HG03558 (cell line): ENCODE results near the gene CSF2RB.
A peak's percentile ranks its signal among the peaks of the same experiment; 100 is the strongest.

Source experiments
- ATAC-seq: cut with Tn5 transposase; IDR thresholded peaks from one replicate; pipeline ENCODE4 v1.9.1; 2021; ENCODE audit warnings: moderate number of reproducible peaks; ENCODE audit not compliant: unreplicated experiment; ENCODE audit errors: extremely low read depth

Gene CSF2RB

DNA sequence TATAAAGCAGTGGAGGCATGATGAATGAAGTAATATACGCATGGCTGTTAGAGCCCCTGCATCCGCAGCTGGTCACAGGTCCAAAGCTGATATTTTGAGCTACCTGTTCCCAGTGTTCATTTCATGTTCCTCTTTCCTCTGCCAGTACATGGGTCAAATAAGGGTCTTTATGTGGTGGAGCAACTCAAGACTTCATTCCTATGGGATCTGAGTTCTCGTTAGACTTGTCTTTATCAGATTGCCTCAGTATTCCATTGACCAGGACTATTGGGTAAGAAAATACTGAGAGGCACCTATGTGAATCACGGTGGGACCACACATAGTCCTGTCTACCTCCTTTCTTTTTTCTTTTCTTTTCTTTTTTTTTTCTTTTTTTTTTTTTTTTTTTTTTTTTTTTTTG lies 27.4 kb upstream of the CSF2RB start:
- ATAC-seq: no peak

DNA sequence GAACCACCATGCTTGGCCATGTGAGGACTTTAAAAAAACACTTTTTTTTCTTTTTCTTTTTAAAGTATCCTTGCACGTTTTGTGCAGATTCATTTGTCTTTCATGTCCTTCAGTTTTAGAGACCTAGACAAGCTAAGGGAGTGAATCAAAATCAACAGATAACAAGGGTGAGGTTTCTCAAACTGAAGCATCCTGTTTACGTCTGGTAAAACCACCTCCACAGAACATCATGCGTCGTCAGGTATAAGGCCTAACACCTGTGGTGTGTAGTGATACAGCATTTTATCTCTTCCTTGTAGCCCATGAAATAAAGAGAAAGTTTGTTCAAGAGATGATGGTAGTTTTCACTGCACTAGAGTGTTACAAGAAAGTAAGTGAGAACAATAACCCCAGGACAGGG lies 26.3 kb upstream of the CSF2RB start:
- ATAC-seq: no peak

DNA sequence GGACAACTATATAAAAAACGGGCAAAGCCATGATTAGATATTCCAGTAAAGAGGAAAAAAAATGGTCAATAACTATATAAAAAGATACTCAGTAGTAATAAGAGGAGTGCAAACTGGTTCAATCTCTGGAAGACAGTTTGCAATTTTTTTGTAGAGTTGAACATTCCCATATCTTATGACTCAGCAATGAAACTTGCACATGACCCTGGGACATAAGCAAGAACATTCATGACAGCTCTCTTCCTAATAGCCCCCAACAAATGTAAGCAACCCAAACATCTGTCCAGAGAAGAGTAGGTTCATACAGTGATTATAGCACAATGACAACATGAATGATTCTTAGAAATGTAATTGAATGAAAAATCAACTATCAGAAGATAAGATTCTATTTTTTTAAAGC lies 21.8 kb upstream of the CSF2RB start:
- ATAC-seq: no peak

DNA sequence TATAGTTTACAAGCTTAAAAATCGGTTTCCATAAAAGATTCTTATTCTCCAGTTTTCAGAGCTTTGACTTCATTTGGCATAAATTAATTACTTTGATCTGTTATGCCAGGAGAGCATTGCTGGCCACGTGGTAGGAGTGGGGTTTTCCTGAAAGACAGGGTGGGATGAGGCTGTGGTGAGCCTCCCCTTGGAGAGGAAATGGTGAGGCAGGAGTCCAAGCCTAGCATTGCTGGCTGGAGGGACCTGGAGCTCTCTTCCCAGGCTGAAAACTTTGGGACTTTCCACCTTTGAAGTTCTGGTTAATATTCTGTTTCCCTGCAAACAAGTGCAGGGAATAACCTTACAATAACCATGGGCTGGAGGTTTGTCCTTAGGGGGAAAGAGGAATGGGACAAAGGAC lies 21.1 kb upstream of the CSF2RB start:
- no peak for ATAC-seq

DNA sequence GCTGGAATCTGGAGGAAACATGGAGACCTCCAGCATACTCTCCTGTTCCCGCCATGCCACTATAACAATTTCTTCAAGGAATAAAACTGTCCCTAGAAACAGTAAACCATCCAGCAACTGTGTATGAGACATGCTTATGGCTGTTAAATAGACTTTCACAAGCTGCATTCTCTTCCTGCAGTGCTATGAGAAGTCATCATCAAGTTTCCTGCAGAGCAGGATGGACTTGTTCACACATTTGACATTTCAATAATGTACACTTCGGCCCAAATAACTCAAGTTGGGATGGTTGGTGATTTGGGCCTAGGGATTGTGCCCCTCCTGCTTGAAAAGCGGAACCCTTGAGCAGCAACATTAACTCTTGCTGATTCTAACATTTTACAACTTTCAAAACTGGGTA lies 20.2 kb upstream of the CSF2RB start:
- ATAC-seq: no peak

DNA sequence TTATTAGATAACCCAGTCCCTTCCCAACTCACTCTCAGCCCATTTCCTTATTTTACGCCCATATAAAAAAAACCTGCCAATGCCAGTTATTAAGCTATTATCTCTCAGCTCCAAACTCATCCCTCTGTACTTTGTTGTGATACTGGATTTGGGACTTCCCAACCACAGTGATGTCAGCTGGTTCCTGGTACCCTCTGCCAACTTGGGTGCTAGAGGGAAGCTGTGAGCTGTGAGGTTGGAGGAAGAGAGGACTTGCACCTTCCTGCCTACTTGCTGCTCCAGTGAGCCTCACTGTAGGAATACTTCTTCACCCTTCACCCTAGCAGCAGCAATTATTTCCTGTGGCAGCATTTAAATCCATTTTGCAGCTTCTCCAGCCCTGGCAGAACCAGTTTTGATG lies 19.2 kb upstream of the CSF2RB start:
- ATAC-seq: no peak

DNA sequence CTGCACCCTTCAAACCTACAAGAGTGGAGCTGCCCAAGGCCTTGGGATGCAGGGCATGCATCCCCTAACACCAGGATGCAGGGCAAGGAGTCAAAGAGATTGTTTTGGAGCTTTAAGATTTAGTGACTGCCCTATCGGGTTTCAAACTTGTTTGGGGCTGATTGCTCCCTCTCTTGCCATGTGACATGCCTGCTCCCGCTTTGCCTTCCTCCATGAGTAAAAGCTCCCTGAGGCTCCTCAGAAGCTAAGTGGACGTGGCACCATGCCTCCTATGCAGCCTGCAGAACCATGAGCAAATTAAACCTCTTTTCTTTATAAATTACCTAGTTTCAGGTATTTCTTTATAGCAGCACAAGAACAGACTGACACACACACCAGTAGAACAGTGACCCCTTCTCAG lies 15.8 kb upstream of the CSF2RB start:
- no peak for ATAC-seq

DNA sequence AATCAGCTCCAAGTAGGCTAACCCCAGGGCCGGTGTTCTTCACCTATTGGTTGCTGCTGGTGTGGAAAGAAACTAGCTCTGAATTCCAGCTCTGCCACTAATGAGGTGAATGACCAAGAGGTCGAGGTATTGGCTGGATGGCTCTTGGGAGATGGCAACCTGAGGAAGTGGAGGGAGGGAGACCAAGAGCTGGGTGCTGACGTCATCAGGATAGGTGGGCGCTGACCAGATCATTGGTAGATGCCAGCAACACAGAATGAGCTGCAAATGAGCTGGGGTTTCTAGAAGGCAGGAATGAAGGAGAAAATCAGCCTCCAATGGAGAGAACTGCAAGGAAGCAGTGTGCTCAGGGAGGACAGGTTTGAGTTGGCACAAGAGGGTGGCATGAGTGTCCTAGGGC lies 14.7 kb upstream of the CSF2RB start:
- ATAC-seq: no peak

DNA sequence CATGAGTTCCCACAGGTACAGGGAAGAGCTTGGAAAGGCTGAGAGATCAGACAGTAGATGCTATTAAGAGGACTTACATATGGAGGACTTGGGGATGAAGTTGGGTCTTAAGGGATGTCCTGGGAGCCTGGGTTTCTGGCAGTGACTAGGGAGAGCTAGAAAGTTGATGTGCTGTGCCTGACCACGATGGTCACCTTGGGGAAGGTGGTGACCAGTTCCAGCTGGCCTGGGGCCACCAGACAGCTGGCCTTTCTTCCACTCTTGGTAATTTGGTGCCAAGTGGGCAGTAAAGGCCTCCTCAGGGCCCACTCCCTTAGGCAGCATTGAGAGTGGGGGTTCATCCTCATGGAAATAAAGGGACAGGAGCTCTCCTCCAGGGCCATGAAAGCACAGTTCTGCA lies 13.9 kb upstream of the CSF2RB start:
- ATAC-seq: no peak

DNA sequence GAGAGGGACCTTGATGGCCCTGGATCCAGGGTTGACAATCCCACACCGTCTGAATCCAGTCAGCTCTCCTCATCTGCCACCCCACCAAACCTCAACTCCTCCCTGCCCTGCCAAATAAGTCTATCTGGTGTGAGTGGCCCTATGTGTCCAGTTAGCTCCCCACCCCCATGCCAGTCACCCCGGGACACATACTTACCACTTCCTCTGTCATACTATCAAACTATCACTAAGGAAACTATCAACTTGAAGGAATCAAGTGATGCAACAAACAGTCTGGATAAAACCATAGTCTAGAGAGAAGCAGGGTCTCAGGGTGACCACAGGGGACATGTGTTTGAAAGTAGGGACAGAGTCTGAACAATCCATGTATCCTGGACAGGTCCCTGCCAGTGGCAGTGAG lies 13.2 kb upstream of the CSF2RB start:
- ATAC-seq: no peak

DNA sequence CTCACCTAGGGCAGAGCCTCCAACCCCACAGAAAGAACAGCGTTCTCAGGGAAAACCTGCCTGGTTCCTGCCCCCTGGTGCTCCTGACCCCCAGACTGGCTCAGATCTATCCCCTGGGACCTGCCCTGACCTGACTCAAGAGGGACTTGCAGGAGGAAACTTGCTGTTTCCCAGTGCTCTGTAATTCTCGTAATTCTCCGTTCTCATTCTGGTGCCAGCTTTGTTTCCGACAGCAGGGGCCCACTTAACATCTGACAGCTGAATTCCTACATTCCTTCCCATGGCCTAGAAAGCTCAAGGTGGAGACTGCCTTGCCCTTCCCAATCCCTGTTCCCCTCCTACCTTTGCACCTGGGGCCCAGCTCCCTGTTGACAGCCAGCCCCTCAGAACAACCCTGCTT lies 12.5 kb upstream of the CSF2RB start:
- no peak for ATAC-seq

DNA sequence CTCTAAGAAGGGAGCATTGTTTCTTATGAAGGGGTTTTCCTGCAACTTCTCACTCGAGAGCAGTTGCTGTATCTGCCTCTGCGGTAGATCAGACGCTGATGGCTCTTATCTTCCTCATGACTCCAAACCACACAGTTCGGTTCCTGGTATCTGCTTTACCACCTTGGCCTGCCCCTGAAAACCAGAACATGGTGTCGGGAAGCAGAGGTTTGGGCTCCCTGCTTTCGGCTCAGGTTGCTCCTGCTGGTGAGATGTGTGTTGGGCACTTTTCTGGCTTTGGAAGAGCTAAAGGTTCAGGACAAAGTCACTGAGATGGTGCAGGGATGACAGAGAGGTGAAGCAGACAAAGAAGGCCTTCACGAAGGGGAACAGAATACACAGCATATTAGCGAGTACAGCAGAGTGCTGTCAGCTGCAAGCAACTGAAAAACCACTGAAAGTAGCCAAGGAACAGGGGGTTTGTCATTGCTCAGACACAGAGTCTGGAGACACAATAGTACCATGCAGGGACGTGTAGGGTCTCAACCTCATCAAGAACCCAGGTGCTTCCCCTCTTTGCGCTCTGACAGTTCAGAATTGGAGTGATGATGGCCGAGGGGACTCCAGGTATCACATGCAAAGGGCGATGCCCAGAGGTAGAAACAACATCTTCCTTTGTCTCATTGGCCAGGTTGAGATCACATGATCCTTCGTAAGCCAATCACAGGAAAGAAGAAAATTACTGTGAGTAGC lies 11.9 kb upstream of the CSF2RB start:
- peak; percentile 34 for ATAC-seq

DNA sequence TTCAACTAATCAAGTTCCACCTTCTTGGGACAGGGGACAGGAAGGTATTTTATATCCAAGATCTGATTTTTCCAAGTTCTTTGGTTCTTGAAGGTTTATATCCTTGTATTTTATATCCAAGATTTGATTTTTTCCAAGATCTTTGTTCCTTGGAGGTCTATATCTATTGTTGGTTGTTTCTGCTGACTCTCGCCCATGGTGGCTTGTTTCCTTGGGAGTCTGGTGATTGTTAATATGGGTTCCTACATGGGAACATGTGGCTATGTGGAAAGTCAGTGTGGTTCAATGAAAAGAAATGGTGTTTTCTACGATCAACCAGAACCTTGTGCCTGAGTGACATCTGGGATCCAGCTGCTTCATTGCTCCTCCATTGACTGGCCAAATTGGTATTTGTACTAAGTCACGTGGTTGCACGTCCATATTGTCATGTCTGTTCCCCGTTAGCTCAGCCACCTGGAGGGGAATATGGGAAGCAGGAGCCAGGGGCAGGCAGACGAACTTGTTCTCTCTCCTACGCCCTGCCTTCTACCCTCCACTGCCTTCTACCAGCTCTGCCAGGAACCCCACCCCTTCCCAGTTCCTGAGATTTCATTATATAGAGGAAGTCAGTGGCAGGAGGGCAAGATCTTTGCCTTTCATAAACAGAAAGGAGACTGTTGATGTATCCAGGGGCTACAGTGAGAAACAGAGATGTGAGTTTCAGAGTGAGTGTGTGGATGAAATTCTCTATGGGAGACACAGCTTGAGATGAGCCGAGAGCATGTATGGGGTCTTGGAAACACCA lies 11.1 kb upstream of the CSF2RB start:
- ATAC-seq: no peak

DNA sequence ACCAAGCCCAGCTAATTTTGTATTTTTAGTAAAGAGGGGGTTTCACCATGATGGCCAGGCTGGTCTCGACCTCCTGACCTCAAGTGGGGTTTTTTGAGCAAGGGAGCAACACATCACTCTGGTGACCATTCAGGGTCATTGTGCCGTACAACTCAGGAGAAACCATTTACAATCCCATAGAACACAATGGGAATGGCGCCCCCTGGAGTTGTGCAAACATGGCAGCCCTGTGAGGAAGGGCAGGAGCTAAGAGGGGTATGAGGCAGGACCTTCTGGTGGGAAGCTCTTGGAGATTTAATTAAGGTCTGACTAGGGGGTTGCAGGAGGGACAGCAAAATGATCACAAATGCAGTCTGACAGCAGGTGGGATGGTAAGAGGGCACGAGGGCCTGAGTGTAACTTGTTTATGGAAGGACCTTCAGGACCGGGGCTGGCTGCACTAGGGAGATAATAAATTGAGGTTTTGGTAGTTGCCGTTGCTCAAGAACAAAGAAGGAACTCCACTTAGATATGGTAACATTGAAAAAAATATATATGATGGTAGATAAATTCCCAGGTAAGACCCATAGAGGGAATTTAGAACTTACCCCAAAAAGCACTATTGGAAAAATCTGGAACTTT lies 9.1 kb upstream of the CSF2RB start:
- no peak for ATAC-seq

DNA sequence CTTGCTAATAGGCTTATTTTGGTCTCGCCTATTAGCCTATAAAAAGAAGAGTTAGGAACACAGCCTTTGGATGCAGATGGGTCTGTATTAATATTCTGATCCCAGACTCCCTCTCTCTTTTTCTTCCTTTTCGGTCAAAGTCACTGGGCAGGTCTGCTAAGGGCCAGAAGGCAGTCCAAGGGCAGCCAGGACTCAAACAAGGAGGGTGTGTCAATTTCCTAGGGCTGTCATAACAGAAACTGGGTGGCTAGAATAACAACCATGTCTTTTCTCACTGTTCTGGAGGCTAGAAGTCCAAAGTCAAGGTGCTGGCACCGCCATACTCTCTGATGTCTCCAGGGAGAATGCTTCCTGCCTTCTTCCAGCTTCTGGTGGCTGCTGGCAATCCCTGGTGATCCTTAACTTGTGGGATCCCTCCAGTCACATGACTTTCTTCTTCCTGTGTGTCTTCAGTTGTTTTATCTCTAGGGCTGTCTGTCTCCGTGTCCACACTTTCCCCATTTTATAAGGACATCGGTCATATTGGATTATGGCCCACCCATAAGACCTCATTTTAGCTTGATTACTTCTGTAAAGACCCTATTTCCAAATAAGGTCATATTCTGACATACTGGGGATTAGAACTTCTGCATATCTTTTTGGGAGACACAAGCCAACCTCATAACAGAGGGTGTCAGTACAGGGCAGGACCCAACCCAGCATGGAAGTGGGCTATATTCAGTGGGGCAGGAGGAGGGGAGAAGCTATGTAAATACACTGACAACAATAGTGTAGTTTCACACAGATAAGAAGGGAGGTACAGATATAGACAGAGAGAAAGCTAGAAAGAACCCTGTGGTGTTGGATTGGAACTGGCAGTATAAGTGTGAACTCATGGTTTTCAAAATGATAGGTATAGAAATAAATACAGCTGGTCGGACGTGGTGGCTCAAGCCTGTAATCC lies 5.9 kb upstream of the CSF2RB start:
- ATAC-seq: no peak

DNA sequence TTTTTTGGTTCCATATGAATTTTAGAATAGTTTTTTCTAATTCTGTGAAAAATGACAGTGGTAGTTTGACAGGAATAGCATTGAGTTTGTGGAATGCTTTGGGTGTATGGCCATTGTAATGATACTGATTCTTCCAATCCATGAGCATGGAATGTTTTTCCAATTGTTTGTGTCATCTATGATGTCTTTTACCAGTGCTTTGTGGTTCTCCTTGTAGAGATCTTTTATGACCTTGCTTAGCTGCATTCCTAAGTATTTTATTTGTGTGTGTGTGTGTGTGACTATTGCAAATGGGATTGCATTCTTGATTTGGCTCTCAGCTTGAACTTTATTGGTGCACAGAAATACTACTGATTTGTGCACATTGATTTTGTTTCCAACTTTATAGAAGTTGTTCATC lies 3.0 kb upstream of the CSF2RB start:
- no peak for ATAC-seq

DNA sequence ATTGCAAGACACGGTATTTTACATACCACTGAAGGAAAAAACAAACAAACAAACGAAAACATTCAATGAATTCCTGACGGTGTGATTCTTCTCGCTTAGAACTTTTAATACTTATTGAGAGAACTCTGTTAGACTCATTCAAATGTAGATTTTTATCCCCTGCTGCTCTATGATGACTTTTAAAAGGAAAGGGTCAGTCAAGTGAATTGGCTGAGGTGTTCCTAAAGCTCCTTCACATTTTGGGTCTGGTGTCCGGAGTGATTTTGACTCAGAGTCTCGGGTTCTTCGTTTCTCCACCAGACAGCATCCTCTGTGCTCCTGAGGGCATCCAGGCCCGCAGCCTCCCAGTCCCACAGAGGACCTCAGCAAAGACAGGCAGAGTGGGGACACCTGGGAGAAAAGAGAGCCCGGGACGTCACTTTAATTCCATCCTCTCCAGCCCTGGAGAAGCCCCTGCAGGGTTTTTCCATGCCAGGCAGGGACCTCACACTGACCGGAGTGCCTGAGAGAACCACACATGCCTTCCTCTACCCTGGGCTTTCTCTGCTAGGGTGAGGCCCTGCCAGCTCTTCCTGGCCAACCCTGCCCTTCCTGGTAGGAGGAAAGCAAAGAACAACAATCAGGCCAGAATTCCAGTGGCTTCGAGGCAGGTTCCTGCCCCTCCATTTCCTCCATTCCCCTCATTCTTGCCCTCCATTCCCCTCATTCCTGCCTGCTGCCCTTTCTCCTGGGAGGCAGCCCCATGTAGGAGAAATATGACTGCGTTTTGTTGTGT lies 1.4 kb upstream of the CSF2RB start:
- no peak for ATAC-seq

DNA sequence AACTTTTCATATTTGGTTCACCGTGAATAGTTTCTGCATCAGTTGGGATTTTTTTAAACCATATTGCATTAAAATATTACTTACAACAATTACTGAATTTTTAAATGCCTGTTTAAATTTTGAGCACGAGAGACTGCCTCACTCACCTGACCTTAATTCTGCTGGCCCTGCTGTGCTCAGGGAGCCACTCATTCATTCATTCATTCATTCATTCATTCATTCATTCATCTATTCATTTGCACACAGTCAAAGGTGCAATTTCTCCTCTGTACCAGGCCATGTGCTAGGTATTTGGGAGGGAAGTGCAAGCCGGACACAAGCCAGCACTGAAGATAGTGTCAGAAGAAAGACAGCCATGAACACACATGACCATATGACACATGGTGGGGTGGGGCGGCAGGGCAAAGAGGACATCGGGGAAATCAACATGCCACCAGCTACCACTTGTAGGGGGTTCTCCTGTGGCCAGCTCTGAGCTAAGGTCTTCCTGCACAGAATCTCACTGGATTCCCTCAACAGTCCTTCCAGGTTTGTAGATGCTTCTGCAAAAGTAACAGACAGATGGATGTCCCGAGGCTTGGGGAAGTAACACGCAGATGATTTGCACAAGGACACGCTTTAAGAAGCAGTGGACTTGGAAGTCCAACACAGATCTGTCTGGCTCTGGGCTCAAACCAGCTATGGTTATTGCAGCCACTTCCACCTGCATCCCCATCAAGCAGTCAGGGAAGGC lies 568 bp upstream of the CSF2RB start:
- no peak for ATAC-seq

DNA sequence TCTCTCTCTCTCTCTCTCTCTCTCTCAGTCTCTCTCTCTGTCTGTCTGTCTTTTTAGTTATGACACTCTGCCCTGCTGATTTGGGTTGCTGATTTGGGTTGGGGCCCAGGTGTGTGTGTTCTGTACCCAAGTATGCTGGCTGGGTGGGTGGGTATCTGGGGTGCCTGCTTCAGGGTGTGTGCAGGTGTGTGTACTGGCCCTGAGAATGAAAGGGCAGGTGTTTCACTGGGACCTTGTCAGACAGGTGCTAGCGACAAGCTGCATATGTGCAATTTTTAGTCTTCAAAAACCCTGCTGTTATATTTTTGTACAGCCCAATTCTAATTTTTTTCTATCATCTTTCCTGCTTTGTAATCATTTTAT lies 943 bp downstream of the CSF2RB start:
- ATAC-seq: no peak
